Smooth muscle cell (in vitro differentiated cells): ENCODE measurements around the gene LRRC47. TPM values are rescaled to one million over a fixed set of nuclear protein-coding genes. Genes with fewer than 3 reads are reported as not detected.

Source experiments
- DNase-seq: peaks from one replicate; lab custom pipeline; 2025; ENCODE audit not compliant: unreplicated experiment; lab: John Stamatoyannopoulos, UW
- H2AFZ ChIP-seq: fragments of 200-600 bp; sonication (generic); 2 replicates; pipeline ENCODE4 v1.6.0; 2016; ENCODE audit warnings: antibody characterized with exemption, low read depth, mild to moderate bottlenecking
- H3F3A ChIP-seq: fragments of 200-600 bp; sonication (generic); 2 replicates; pipeline ENCODE4 v1.6.0; 2017; ENCODE audit warnings: antibody characterized with exemption, low read depth
- H3K27ac ChIP-seq: fragments of 200-600 bp; sonication (generic); 2 replicates; pipeline ENCODE4 v1.5.1; 2016; ENCODE audit warnings: low read depth, mild to moderate bottlenecking
- H3K27me3 ChIP-seq: fragments of 200-600 bp; sonication (generic); 2 replicates; pipeline ENCODE4 v1.6.1; 2016; ENCODE audit warnings: low read depth, mild to moderate bottlenecking
- H3K36me3 ChIP-seq: fragments of 200-600 bp; sonication (generic); 2 replicates; pipeline ENCODE4 v1.5.1; 2016; ENCODE audit warnings: low read depth
- H3K4me1 ChIP-seq: fragments of 200-600 bp; sonication (generic); 2 replicates; pipeline ENCODE4 v1.5.1; 2016; ENCODE audit warnings: low read depth
- H3K4me2 ChIP-seq: fragments of 200-600 bp; sonication (generic); 2 replicates; pipeline ENCODE4 v1.6.0; 2016; ENCODE audit warnings: mild to moderate bottlenecking
- H3K4me3 ChIP-seq: fragments of 200-600 bp; sonication (generic); 2 replicates; pipeline ENCODE4 v1.5.1; 2016; ENCODE audit warnings: mild to moderate bottlenecking
- H3K79me2 ChIP-seq: fragments of 200-600 bp; sonication (generic); 2 replicates; pipeline ENCODE4 v1.6.0; 2016; ENCODE audit warnings: low read depth, mild to moderate bottlenecking
- H3K9ac ChIP-seq: fragments of 200-600 bp; sonication (generic); 2 replicates; pipeline ENCODE4 v1.6.0; 2016; ENCODE audit warnings: low read depth
- H3K9me3 ChIP-seq: fragments of 200-600 bp; sonication (generic); replicated peaks from 2 replicates; pipeline ENCODE4 v1.5.1; 2016; ENCODE audit warnings: low read depth
- H4K20me1 ChIP-seq: fragments of 200-600 bp; sonication (generic); 2 replicates; pipeline ENCODE4 v1.6.0; 2016; ENCODE audit warnings: low read depth
- WGBS: methylation state at CpG from one replicate; pipeline ENCODE4 v1.1.7; 2016; ENCODE audit warnings: low lambda C conversion rate; 5-methylcytosine and 5-hydroxymethylcytosine counted together
- polyA plus RNA-seq: library from polyadenylated mRNA; unstranded; fragments of >200 nt; fragmentation: Nextera tagmentation; extraction: Ambion mirVana; gene quantifications from 2 replicates; pipeline ENCODE4 v1.2.1, GENCODE V29; 2016
- total RNA-seq: library from RNA; depleted of rRNA; stranded (reverse); fragments of >200 nt; gene quantifications from 2 replicates; pipeline ENCODE4 v1.2.3, GENCODE V29; 2014
- TF ChIP-seq, protein P1 (sequence below): fragments of 200-600 bp; sonication (generic); IDR thresholded peaks from 2 replicates; pipeline ENCODE4 v1.5.1; 2017; ENCODE audit warnings: borderline replicate concordance, mild to moderate bottlenecking, antibody characterized with exemption; ENCODE audit not compliant: insufficient read depth, poor library complexity, severe bottlenecking

The LRRC47 gene
- total and polyA plus RNA-seq, 2 experiments from 2014 or later, result 24.9 to 38.0 TPM

GRCh38 chr1:3817821-3818597 is 21.7 kb upstream of the LRRC47 start:
- DNase-seq, result no peak
- H2AFZ ChIP-seq, result no peak overlapping the region
- H3K9ac ChIP-seq, result no peak overlapping the region
- H3F3A ChIP-seq, result no peaks in the 10 kb centered on the region
- no peaks in the 10 kb centered on the region for H3K79me2 ChIP-seq
- no peaks in the 10 kb centered on the region for H4K20me1 ChIP-seq
- peaks cover 4% of the 10 kb centered on the region for H3K36me3 ChIP-seq
- H3K27ac ChIP-seq, result no peak overlapping the region
- no peaks in the 10 kb centered on the region for H3K9me3 ChIP-seq
- no peaks in the 10 kb centered on the region for H3K27me3 ChIP-seq
- no peaks in the 10 kb centered on the region for H3K4me1 ChIP-seq
- WGBS, result 91% methylated on average over 28 of the region's 28 CpGs
- TF ChIP-seq, protein P1, sequence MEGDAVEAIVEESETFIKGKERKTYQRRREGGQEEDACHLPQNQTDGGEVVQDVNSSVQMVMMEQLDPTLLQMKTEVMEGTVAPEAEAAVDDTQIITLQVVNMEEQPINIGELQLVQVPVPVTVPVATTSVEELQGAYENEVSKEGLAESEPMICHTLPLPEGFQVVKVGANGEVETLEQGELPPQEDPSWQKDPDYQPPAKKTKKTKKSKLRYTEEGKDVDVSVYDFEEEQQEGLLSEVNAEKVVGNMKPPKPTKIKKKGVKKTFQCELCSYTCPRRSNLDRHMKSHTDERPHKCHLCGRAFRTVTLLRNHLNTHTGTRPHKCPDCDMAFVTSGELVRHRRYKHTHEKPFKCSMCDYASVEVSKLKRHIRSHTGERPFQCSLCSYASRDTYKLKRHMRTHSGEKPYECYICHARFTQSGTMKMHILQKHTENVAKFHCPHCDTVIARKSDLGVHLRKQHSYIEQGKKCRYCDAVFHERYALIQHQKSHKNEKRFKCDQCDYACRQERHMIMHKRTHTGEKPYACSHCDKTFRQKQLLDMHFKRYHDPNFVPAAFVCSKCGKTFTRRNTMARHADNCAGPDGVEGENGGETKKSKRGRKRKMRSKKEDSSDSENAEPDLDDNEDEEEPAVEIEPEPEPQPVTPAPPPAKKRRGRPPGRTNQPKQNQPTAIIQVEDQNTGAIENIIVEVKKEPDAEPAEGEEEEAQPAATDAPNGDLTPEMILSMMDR, result no peak
- H3K4me2 ChIP-seq, result no peak overlapping the region
- H3K4me3 ChIP-seq, result no peak overlapping the region

DNA sequence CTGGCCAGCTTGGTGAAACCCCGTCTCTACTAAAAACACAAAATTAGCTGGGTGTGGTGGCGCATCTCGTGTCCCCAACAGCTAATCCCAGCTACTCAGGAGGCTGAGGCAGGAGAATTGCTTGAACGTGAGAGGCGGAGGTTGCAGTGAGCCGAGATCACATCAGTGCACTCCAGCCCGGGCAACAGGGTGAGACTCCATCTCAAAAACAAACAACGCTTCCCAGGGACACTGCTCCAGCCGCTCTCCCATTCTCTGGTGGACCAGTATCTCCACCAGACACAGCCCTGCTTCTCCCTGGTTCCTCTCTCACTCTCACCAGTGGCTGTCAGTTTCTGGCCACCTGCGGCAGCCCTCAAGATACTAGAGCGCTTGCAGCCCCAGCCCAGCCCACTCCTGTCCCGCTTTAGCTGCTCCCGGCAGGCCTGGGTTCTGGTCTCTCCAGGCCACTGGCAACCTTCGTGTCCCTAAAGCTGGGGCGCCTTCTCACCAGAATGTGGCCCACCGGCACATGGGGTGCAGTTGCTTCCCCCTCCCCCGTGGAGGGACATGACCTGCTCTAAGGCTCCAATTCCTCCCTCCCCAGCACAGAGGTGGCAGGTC is 20.9 kb upstream of the LRRC47 start:
- H3K79me2 ChIP-seq, result no peaks in the 10 kb centered on the region
- H3K9me3 ChIP-seq, result no peaks in the 10 kb centered on the region
- H3K27ac ChIP-seq, result no peak overlapping the region
- no peaks in the 10 kb centered on the region for H4K20me1 ChIP-seq
- no peak overlapping the region for H2AFZ ChIP-seq
- 97% methylated on average over 17 of the region's 17 CpGs for WGBS
- TF ChIP-seq, protein P1, result no peak
- no peaks in the 10 kb centered on the region for H3F3A ChIP-seq
- H3K27me3 ChIP-seq, result no peaks in the 10 kb centered on the region
- DNase-seq, result no peak
- no peaks in the 10 kb centered on the region for H3K4me1 ChIP-seq
- H3K9ac ChIP-seq, result no peak overlapping the region
- no peak overlapping the region for H3K4me2 ChIP-seq
- no peak overlapping the region for H3K4me3 ChIP-seq
- H3K36me3 ChIP-seq, result peaks cover 4% of the 10 kb centered on the region

GRCh38 chr1:3816331-3817137 is 20.2 kb upstream of the LRRC47 start:
- Histone ChIP-seq H3F3A (no peaks in the 10 kb centered on the region), H3K79me2 (no peaks in the 10 kb centered on the region), H3K27me3 (no peaks in the 10 kb centered on the region), H3K4me1 (no peaks in the 10 kb centered on the region), H3K4me3 (no peak overlapping the region), H3K36me3 (peaks cover 4% of the 10 kb centered on the region), H3K9ac (no peak overlapping the region), H3K27ac (no peak overlapping the region), H4K20me1 (no peaks in the 10 kb centered on the region), H3K9me3 (no peaks in the 10 kb centered on the region), H3K4me2 (no peak overlapping the region), H2AFZ (no peak overlapping the region)
- TF ChIP-seq, protein P1, result no peak
- WGBS, result 91% methylated on average over 38 of the region's 38 CpGs
- DNase-seq, result no peak
